Prostate gland (tissue), 2 donors: ENCODE results near the gene MN1. TPM values are rescaled to one million over a fixed set of nuclear protein-coding genes. Genes with fewer than 3 reads are reported as not detected.

Experiments used
- DNase-seq: peaks from one replicate; pipeline ENCODE4 v3.0.0-alpha.2; 2019; ENCODE audit warnings: low spot score
- H3K27ac ChIP-seq, 2 donors: fragments of 200-600 bp; sonication (generic); 2 replicates each; pipeline ENCODE4 v1.5.1; 2017 to 2019
- H3K27me3 ChIP-seq: fragments of 200-600 bp; sonication (generic); replicated peaks from 2 replicates; pipeline ENCODE4 v1.5.1; 2019; ENCODE audit not compliant: insufficient read depth
- H3K36me3 ChIP-seq, 2 donors: fragments of 200-600 bp; sonication (generic); 1 replicate in 1 of 2; 2 replicates in 1 of 2; pipeline versions ENCODE4 v1.5.1 to v1.8.1; 2017 to 2019
- H3K4me1 ChIP-seq: fragments of 200-600 bp; sonication (generic); replicated peaks from 2 replicates; pipeline ENCODE4 v1.5.1; 2019
- H3K4me3 ChIP-seq, 2 donors: fragments of 200-600 bp; sonication (generic); 2 replicates each; pipeline ENCODE4 v1.5.1; 2017 to 2019
- H3K9me3 ChIP-seq: fragments of 200-600 bp; sonication (generic); 2 replicates; pipeline ENCODE4 v1.5.1; 2017
- CTCF ChIP-seq, 4 experiments: fragments of 200-600 bp in 2 of 4; fragments of 450-650 bp in 2 of 4; sonication (generic) in 2 of 4; IDR thresholded peaks; 1 replicate in 3 of 4; 2 replicates in 1 of 4; pipeline ENCODE4 v1.5.1; 2016 to 2019; ENCODE audit warnings: antibody characterized with exemption in 4 of 4, mild to moderate bottlenecking in 2 of 4, moderate library complexity in 2 of 4
- POLR2A ChIP-seq: fragments of 450-650 bp; IDR thresholded peaks from one replicate; pipeline ENCODE4 v1.6.1; 2016; ENCODE audit warnings: antibody characterized with exemption, mild to moderate bottlenecking
- POLR2AphosphoS5 ChIP-seq: sonication (generic); formaldehyde crosslinking; IDR thresholded peaks from one replicate; pipeline ENCODE4 v1.6.1; 2017; ENCODE audit warnings: antibody characterized with exemption
- WGBS: methylation state at CpG from one replicate; pipeline ENCODE4 v1.1.5; 2018; 5-methylcytosine and 5-hydroxymethylcytosine counted together
- intact Hi-C: fragments of 100-400 bp; cut with DNase I; formaldehyde crosslinking; loops from one replicate; pipeline ENCODE4 v1.14.2; 2022
- total RNA-seq, 2 donors: library from RNA; depleted of rRNA; stranded (reverse); fragments of >200 nt; gene quantifications; one replicate each; pipeline ENCODE4 v1.1.0, GENCODE V29; 2016

MN1 gene
- total RNA-seq, 2 donors from 2014 or later, result 5.5 to 5.8 TPM

GRCh38 chr22:27785831-27786230, 15.7 kb downstream of the MN1 start:
- WGBS, result 82% methylated on average over 12 of the region's 12 CpGs
- Histone ChIP-seq H3K9me3 (no peaks in the 10 kb centered on the region), H3K4me3 (no peak overlapping the region), H3K27me3 (no peaks in the 10 kb centered on the region), H3K4me1 (no peaks in the 10 kb centered on the region), H3K27ac (peak overlapping the region; percentile 34 to 37), H3K36me3 (no peaks in the 10 kb centered on the region)
- intact Hi-C loops, result no loop called here
- no peak for DNase-seq
- TF ChIP-seq POLR2A (no peak), CTCF (IDR thresholded peaks at IDR 0.05) (no peak), POLR2AphosphoS5 (no peak)

DNA sequence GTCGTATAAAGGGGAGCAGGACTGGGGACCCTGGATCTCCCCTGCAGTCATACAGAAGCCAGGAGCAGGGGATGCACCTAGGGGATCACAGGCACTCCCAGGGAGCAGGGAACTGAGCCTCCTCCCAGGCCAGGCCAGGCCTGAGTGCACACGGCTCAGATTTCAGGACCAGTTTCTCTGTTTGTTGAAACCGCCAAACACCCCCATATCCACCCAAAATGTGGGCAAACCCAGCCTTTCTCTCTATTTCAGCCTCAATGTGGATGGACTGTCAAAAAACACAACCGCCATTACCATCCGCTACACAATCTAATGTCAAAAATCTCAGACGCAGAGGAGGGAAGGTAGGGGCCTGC, 17.5 kb downstream of the MN1 start:
- peak overlapping the region; percentile 36 to 55 for H3K27ac ChIP-seq
- no peak for TF ChIP-seq CTCF (IDR thresholded peaks at IDR 0.05)
- TF ChIP-seq POLR2A, result no peak
- no peak for TF ChIP-seq POLR2AphosphoS5
- no peaks in the 10 kb centered on the region for H3K4me1 ChIP-seq
- intact Hi-C loops, result no loop called here
- WGBS, result 84% methylated on average over 6 of the region's 6 CpGs
- H3K4me3 ChIP-seq, result no peak overlapping the region
- no peaks in the 10 kb centered on the region for H3K36me3 ChIP-seq
- no peaks in the 10 kb centered on the region for H3K9me3 ChIP-seq
- DNase-seq, result no peak
- no peaks in the 10 kb centered on the region for H3K27me3 ChIP-seq

- no peaks in the 10 kb centered on the region for H3K9me3 ChIP-seq
Measured at GRCh38 chr22:27783436-27784119, 18.0 kb downstream of the MN1 start.

GRCh38 chr22:27782088-27782487, 19.5 kb downstream of the MN1 start:
- Histone ChIP-seq H3K27ac (no peak overlapping the region), H3K27me3 (no peaks in the 10 kb centered on the region), H3K4me3 (no peak overlapping the region), H3K4me1 (no peaks in the 10 kb centered on the region), H3K9me3 (no peaks in the 10 kb centered on the region), H3K36me3 (no peaks in the 10 kb centered on the region)
- 90% methylated on average over 13 of the region's 13 CpGs for WGBS
- DNase-seq, result no peak
- TF ChIP-seq CTCF (IDR thresholded peaks at IDR 0.05) (no peak), POLR2A (no peak), POLR2AphosphoS5 (no peak)
- intact Hi-C loops, result no loop called here

More at GRCh38 chr22:27783436-27784119, 18.0 kb downstream of the MN1 start:
- Histone ChIP-seq H3K36me3 (no peaks in the 10 kb centered on the region), H3K4me1 (no peaks in the 10 kb centered on the region), H3K4me3 (no peak overlapping the region), H3K27ac (peak overlapping the region; percentile 36 to 55), H3K27me3 (no peaks in the 10 kb centered on the region)
- no peak for TF ChIP-seq CTCF (IDR thresholded peaks at IDR 0.05)
- no peak for TF ChIP-seq POLR2AphosphoS5
- TF ChIP-seq POLR2A, result no peak
- whole genome bisulfite sequencing, result 74% methylated on average over 13 of the region's 13 CpGs
- DNase-seq, result no peak
- intact Hi-C loops, result no loop called here

DNA sequence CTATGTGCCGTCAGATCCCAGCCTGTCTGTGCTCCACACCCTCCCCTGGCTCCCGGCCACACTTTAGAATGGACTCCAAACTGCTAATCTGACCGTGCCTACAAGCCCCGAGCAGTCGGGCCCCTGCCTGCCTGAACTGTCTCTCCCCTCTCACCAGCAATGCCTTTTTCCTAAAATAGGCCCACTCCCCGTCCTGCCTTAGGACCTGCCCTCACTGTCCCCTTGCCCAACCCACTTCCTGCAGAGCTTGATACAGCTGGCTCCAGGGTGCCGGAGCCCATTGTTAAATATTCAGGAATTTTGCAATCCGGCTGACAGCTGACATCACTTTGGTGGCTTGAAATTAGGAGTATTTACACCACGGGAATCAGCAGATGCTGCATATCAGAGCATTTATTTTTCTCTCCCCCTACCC, 21.4 kb downstream of the MN1 start:
- Histone ChIP-seq H3K27ac (no peak overlapping the region), H3K27me3 (no peaks in the 10 kb centered on the region), H3K4me3 (no peak overlapping the region), H3K9me3 (no peaks in the 10 kb centered on the region), H3K4me1 (no peaks in the 10 kb centered on the region), H3K36me3 (no peaks in the 10 kb centered on the region)
- no peak for TF ChIP-seq POLR2AphosphoS5
- intact Hi-C loops, result no loop called here
- 78% methylated on average over 9 of the region's 9 CpGs for WGBS
- DNase-seq, result no peak
